Stimulated activated CD4-positive, alpha-beta T cell treated with anti-CD3 and anti-CD28 coated beads, Interleukin-4, amount 100 ng/mL, for 24 hours (primary cell): ENCODE measurements around the gene ARHGAP33.

Experiments
- DNase-seq: peaks from one replicate; pipeline ENCODE4 v3.0.0-alpha.2; 2020

Gene ARHGAP33

GRCh38 chr19:35739275-35740107, 35.9 kb upstream of the ARHGAP33 start:
- no peak for DNase-seq

GRCh38 chr19:35740108-35740422, 35.3 kb upstream of the ARHGAP33 start:
- no peak for DNase-seq

GRCh38 chr19:35740423-35741202, 34.8 kb upstream of the ARHGAP33 start:
- DNase-seq: peak; percentile 96

- no peak for DNase-seq
These were observed 34.2 kb upstream of the ARHGAP33 start for GRCh38 chr19:35741203-35741515.

GRCh38 chr19:35742121-35742724, 33.1 kb upstream of the ARHGAP33 start, which contains the start of gene IGFLR1:
IGFLR1 (minus strand) TSS chr19:35742452; CDS start chr19:35741180, 1,272 bp downstream.
- DNase-seq: peak; percentile 84

- DNase-seq: no peak
These were observed 31.5 kb upstream of the ARHGAP33 start for GRCh38 chr19:35743640-35744429.

GRCh38 chr19:35744430-35745327, 30.7 kb upstream of the ARHGAP33 start:
- peak; percentile 95 for DNase-seq

GRCh38 chr19:35745328-35746086, 29.9 kb upstream of the ARHGAP33 start, which contains the start of the genes PSENEN and U2AF1L4:
PSENEN (plus strand) TSS chr19:35745651; CDS start chr19:35745931, 280 bp downstream.
U2AF1L4 (minus strand) TSS chr19:35745418; CDS start chr19:35745391, 27 bp downstream.
- peak; percentile 95 for DNase-seq

- DNase-seq: no peak
These were observed 29.3 kb upstream of the ARHGAP33 start for GRCh38 chr19:35746087-35746462.

- no peak for DNase-seq
These were observed 28.8 kb upstream of the ARHGAP33 start for GRCh38 chr19:35746531-35746930.

GRCh38 chr19:35748106-35749020, 27.0 kb upstream of the ARHGAP33 start, which contains the start of gene LIN37:
LIN37 (plus strand) TSS chr19:35748576; CDS start chr19:35748725, 149 bp downstream.
- peak; percentile 99 for DNase-seq

GRCh38 chr19:35750167-35750566, 25.2 kb upstream of the ARHGAP33 start:
- DNase-seq: no peak

- DNase-seq: no peak
These were observed 23.3 kb upstream of the ARHGAP33 start for GRCh38 chr19:35751839-35752745.

- DNase-seq: no peak
These were observed 22.5 kb upstream of the ARHGAP33 start for GRCh38 chr19:35752746-35753350.

- DNase-seq: no peak
These were observed 21.6 kb upstream of the ARHGAP33 start for GRCh38 chr19:35753634-35754369.

- no peak for DNase-seq
These were observed 20.8 kb upstream of the ARHGAP33 start for GRCh38 chr19:35754370-35755130.

- DNase-seq: no peak
These were observed 20.2 kb upstream of the ARHGAP33 start for GRCh38 chr19:35755131-35755549.
